ENCODE measurements around the gene C11orf87.

The C11orf87 gene

GRCh38 chr11:109439684-109440083 is 17.7 kb downstream of the C11orf87 start:
- DNase-seq (ENCODE audit: low read depth in 3 of 3, low spot score in 1 of 3) = no peak

- DNase-seq (ENCODE audit: low read depth in 3 of 3, low spot score in 1 of 3) = no peak
Observed at GRCh38 chr11:109443052-109443451, 21.1 kb downstream of the C11orf87 start.

DNA sequence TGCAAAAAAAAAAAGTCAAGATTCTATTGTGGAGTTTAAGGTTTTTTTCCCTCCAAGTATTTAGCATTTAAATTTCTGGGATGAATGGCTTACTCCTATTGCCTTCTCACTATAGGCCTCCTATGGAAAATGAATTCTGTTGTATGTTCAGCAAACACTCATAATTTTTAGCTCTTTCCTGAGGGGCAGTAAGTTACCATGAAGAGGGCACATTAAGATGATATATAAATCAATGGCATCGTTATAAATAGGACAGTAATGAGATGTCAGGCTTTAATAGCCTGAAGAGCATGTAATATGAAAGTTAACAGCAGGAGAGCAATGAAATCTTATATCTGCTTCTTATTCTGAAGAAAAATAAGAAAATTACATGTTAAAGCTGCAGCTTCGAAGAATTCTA is 32.9 kb downstream of the C11orf87 start:
- no peak for DNase-seq (ENCODE audit: low read depth in 3 of 3, low spot score in 1 of 3)
